Breast epithelium (tissue), 3 donors: Measurements from ENCODE around the gene CPNE9.

Experiments used
- CTCF ChIP-seq, 3 donors: fragments of 450-650 bp; IDR thresholded peaks; one replicate each; pipeline ENCODE4 v1.5.1; 2016 to 2017; ENCODE audit warnings: antibody characterized with exemption in 3 of 3, mild to moderate bottlenecking in 3 of 3, moderate library complexity in 3 of 3
- POLR2AphosphoS5 ChIP-seq, 3 donors: sonication (generic); formaldehyde crosslinking; IDR thresholded peaks; one replicate each; pipeline ENCODE4 v1.6.1; 2017; ENCODE audit warnings: antibody characterized with exemption in 3 of 3

GRCh38 chr3:9739181-9739580 is 35.5 kb downstream of the CPNE9 start:
- TF ChIP-seq CTCF (IDR thresholded peaks at IDR 0.05), result no peak
- TF ChIP-seq POLR2AphosphoS5 (IDR thresholded peaks at IDR 0.05), result no peak
